GM18505 (cell line): ENCODE data around the gene ANKRD13D.
A peak's percentile ranks its signal among the peaks of the same experiment; 100 is the strongest.

ENCODE experiments used
- ATAC-seq: cut with Tn5 transposase; IDR thresholded peaks from one replicate; pipeline ENCODE4 v1.9.1; 2021; ENCODE audit not compliant: unreplicated experiment
- POLR2A ChIP-seq: IDR thresholded peaks from 4 replicates; pipeline ENCODE4 v1.6.1; 2011; ENCODE audit warnings: borderline replicate concordance; ENCODE audit not compliant: insufficient read depth, insufficient read length; ENCODE audit errors: extremely low read depth

ANKRD13D gene

GRCh38 chr11:67323526-67323925 lies 34.4 kb downstream of the ANKRD13D start:
- no peak for ATAC-seq

DNA sequence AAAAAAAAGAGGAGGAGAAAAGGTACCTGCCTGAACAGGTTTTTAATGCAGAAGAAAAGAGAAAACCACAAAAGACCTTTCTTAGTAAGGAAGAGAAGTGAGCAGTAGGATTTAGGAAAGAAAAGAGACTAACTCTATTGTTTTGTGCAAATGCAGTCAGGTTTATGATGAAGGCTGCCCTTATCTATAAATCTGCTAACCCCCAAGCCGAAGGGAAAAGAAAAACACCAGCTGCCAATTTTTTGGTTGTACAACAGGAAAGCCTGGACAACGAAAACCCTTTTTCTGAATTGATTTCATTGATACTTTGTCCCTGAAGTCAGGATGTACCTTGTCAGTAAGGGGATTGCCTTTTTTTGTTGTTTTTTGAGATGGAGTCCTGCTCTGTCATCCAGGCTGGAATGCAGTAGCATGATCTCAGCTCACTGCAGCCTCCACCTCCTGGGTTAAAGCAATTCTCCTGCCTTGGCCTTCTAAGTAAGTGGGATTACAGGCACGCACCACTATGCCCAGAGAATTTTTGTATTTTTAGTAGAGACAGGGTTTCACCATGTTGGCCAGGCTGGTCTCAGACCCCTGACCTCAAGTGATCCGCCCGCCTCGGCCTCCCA lies 43.1 kb downstream of the ANKRD13D start:
- TF ChIP-seq POLR2A: no peak
- no peak for ATAC-seq

More at GRCh38 chr11:67323526-67323925, 34.4 kb downstream of the ANKRD13D start:
- TF ChIP-seq POLR2A: no peak

DNA sequence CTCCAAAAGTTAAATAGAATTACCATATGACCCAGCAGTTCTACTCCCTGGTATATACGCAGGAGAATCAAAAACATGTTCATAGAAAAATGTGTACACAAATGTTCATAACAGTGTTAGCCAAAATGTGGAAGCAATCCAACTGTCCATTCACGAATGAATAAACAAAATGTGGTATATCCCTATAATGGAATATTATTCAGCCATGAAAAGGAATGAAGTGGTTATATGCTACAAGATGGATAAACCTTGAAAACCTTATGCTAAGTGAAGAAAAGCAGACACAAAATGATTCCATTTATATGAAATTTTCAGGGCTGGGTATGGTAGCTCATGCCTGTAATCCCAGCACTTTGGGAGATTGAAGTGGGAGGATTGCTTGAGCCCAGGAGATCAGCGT lies 48.2 kb downstream of the ANKRD13D start:
- no peak for ATAC-seq
- TF ChIP-seq POLR2A: no peak

DNA sequence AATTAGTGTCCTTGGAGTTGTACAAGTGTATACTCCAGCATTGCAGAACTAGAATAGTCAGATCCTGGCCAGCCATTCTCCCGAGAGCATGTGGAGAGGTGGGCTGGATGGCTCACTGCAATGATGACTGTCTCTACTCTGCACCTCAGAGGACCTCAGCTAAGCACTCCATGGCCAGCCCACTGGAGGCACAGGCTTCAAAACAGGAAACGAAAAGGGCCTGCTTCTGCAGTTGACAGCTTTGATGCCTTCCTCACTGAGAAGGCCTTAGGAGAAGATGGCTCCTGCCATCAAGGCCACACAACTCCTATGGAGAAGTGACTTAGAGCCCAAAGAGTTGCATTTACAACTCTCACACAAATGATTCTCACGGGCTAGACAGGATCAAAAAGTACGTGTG lies 55.2 kb downstream of the ANKRD13D start:
- no peak for TF ChIP-seq POLR2A
- no peak for ATAC-seq

- ATAC-seq: no peak
- no peak for TF ChIP-seq POLR2A
Measured at GRCh38 chr11:67345247-67345919, 56.3 kb downstream of the ANKRD13D start.

DNA sequence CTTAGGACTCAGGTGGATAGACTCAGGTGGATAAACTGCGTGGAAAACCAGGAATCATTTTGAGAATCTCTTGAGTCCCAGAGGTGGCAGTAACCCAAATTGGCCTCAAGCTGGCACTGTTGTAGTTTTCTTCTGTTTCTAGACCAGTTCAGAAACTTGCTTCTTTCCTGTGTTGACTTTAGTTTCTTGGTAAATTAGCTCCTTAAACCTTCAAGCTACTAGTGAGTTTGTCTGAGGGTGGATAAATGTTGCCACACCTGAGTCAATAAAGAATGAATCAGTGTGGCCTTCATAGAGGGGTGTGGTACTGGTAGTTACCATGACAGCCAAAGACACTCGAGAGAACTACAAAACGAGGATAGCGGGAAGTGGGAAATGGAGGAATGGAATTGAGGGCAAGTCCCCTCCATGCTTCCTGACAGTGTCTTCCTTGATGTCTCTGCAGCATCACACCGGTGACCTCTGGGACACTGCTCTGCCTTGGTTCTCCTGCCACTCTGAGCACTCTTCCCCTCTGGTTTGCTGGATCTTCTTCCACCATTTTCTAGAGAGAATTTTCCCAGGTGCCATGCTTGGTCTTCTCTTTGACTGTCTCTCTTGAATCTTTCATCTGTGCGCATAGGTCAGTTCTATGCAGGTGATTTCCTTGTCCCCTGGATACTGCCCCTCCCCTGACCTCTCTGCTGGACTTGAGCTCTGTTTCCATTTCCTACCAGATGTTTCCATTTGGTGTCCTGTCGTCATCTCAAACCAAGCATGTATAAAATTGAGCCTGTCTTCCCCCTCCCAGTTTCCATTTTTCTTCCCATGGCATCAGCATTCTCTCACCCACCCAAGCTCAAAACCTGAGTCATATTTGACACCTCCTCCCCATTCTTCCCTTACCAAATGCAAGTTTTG lies 57.1 kb downstream of the ANKRD13D start:
- TF ChIP-seq POLR2A: no peak

DNA sequence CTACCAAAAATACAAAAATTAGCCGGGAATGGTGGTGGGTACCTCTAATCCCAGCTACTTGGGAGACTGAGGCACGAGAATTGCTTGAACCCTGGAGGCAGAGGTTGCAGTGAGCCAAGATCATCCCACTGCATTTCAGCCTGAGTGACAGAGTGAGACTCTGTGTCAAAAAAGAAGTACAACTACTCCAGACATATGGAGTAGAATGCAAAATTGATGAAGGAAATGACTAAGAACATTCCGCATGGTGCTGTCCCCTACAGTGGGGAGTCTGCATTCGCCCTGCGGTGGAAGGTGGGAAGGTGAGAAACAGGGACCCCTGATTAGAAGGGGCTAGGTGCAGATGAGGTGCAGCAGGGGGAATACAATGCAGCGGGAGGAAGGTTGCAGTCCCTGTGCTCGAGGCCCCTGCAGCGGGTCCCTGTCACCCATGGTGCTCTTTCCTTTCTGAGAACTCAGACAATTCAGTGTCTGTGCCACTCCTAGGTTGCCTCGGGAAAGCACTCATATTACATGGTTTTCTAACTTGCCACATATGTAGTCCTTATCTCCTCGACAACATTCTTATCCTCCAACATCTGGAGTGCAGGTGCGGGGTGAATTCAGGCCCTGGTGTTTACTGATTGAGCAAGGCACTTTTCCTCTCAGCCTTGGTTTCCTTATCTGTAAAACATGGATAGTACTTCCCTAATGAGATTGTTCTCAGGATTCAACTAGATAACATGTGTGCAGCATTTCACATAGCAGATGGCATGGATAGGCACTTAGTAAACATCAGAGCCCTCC lies 59.1 kb downstream of the ANKRD13D start:
- ATAC-seq: no peak
- TF ChIP-seq POLR2A: no peak

More for the DNA sequence above, 57.1 kb downstream of the ANKRD13D start:
- ATAC-seq: no peak

DNA sequence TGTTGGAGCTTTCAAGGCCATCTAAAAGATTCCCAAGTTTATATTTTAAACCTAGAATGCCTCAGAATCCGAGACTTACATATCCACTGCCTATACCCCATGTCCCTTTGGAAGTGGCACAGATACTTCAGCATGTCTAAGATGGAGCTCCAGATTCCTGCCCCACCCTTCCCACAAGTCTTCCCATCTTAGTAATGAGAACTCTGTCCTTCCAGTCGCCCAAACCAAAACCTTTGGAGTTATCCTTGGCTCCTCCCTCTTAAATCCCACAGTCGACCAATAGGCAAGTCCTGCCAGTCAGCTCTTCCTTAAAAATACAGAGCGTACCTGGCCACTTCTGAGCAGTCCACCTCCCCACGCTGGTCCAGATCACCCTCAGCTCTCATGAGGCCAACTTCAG lies 59.9 kb downstream of the ANKRD13D start:
- no peak for ATAC-seq
- no peak for TF ChIP-seq POLR2A

DNA sequence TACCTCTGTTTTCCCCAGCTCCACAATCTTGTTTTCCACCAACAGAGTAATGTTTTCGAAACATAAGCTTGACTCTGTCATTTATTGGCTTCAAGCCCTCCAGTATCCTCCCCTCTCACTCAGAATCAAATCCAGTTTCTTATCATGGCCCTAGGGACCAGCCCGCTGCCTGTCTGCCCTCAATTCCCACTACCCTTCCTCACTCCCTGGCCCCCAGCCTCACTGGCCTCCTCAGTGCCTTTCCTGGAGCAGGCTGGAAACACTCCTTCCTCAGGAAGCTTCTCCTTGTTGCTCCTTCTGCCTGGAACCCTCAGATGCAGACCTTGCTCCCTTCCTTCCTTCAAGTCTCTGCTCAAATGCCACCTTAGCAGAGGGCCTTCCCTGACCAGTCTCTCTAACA lies 60.4 kb downstream of the ANKRD13D start:
- TF ChIP-seq POLR2A: peak; percentile 17
- ATAC-seq: no peak

DNA sequence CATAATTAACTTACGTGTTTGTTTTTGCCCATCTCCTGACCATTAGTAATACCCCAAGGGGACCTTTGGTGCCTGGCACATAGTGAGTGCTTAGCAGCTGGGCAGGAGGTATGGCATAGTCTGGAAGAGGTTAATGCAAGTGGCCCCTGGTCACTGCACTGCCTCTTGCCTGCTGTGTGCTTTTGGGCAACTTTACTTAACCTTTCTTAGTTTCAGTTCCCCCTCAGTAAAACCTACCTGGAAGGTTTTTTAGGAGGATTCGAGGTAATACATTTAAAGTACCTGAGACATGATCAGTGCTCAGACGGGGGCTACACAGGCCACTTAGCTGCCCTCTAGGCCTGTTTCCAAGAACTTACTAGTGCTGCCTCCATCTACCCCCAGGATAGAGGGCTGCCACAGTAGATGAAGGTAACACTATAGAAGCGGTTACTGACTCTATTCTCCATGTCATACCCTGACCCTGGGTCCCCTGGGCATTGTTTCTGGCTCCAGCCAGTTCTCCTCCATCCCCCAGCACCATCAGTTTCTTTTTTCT lies 60.9 kb downstream of the ANKRD13D start:
- TF ChIP-seq POLR2A: peak; percentile 14
- ATAC-seq: no peak

DNA sequence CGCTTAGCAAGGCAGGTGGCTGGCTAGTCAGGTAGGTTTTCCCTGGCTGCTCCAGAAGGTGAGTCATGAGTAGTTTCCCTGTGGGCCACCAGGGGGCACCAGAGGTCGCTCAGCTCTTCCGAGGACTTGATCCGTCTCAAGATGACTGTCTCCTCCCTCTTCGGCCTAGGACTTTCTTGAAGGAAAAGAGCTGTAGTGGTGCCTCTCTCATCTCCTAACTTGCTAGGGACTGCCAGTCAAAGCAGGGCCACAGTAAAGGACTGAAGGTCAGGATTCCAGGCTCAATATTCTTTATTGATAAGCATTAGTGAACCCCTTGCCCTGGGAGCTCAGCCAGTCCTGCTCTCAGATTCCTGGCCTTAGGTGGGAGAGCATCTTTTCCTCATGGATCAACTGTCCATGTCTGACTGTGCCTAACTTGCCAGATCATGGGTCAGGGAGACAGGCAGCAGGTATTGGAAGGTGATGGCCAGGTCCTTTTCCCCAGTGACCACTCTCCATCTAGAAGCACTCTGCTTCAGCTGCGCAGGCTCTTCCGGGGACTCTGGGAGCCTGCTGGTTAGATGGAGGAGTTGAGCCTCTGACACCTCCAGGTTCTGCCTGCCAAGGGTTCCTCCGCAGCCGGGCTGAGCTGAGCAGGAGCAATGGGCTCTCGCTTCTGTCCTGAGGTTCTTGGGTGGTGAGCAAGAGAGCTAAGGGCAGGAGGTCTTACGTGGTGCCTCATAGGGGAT lies 62.3 kb downstream of the ANKRD13D start:
- ATAC-seq: no peak
- no peak for TF ChIP-seq POLR2A
